Measurements from ENCODE around the gene SLC7A6. TPM values are rescaled to one million over a fixed set of nuclear protein-coding genes. Genes with fewer than 3 reads are reported as not detected.
A peak's percentile ranks its signal among the peaks of the same experiment; 100 is the strongest.

The SLC7A6 gene
- total and polyA plus RNA-seq, 2 of the 13 experiments (the other 11 are each of a cell fraction or from before 2014, with no cell fraction given) = 35.8 to 70.8 TPM

- TF ChIP-seq ZNF350 (CRISPR knock-in tag; IDR thresholded peaks at IDR 0.05; ENCODE audit: borderline replicate concordance, low read depth) (peak; percentile 99), ZNF660 (CRISPR knock-in tag; IDR thresholded peaks at IDR 0.05; ENCODE audit: borderline replicate concordance, low read depth) (peak; percentile 95; the same call in 1 of the 2 replicates), ZBTB14 (CRISPR knock-in tag; IDR thresholded peaks at IDR 0.05) (peak; percentile 76), HNF1A (IDR thresholded peaks at IDR 0.05; ENCODE audit: low read depth) (0 out of 2 replicates have a peak, but pooled peaks have one; percentile 35), HNF1A (CRISPR knock-in tag; IDR thresholded peaks at IDR 0.05; ENCODE audit: borderline replicate concordance) (peak; percentile 89), KLF6 (CRISPR knock-in tag; IDR thresholded peaks at IDR 0.05) (peak; percentile 100), ZNF354B (CRISPR knock-in tag; IDR thresholded peaks at IDR 0.05) (peak; percentile 98; the same call in 1 of the 2 replicates), SMARCE1 (IDR thresholded peaks at IDR 0.05; ENCODE audit: borderline replicate concordance) (no peak), ZNF431 (CRISPR knock-in tag; IDR thresholded peaks at IDR 0.05; ENCODE audit: borderline replicate concordance, low read depth) (peak; percentile 96), GRHL1 (CRISPR knock-in tag; conservative IDR thresholded peaks at IDR 0.05) (peak; percentile 89), SAFB2 (CRISPR knock-in tag; IDR thresholded peaks at IDR 0.05; ENCODE audit: borderline replicate concordance, low read depth) (no peak; the same call in 1 of the 2 replicates), HES4 (CRISPR knock-in tag; IDR thresholded peaks at IDR 0.05; ENCODE audit: borderline replicate concordance) (peak; percentile 100), GABPA (IDR thresholded peaks at IDR 0.05; ENCODE audit: low read depth, low read length) (no peak), GABPA (CRISPR knock-in tag; IDR thresholded peaks at IDR 0.05; ENCODE audit: low read depth) (peak; percentile 82), KLF12 (CRISPR knock-in tag; IDR thresholded peaks at IDR 0.05; ENCODE audit: borderline replicate concordance) (peak; percentile 99), ZNF598 (CRISPR knock-in tag; IDR thresholded peaks at IDR 0.05; ENCODE audit: borderline replicate concordance) (peak; percentile 98; the same call in 1 of the 2 replicates), ZBTB8A (CRISPR knock-in tag; IDR thresholded peaks at IDR 0.05; ENCODE audit: borderline replicate concordance, low read depth) (no peak; the same call in 1 of the 2 replicates), IKZF1 (IDR thresholded peaks at IDR 0.05) (no peak), ZNF510 (CRISPR knock-in tag; IDR thresholded peaks at IDR 0.05; ENCODE audit: low read depth) (peak; percentile 100), MAX (IDR thresholded peaks at IDR 0.05) (peak; percentile 100), NFRKB (IDR thresholded peaks at IDR 0.05) (no peak), CEBPB (IDR thresholded peaks at IDR 0.05; ENCODE audit: borderline replicate concordance, low read depth, low read length) (no peak), CAMTA2 (CRISPR knock-in tag; IDR thresholded peaks at IDR 0.05; ENCODE audit: borderline replicate concordance) (0 out of 2 replicates have a peak, but pooled peaks have one; percentile 76), HNF4A (CRISPR knock-in tag; IDR thresholded peaks at IDR 0.05) (peak; percentile 49; the same call in 1 of the 2 replicates)
Observed at GRCh38 chr16:68310774-68311511, 46.6 kb downstream of the SLC7A6 start, which contains the start of the genes PRMT7 and SLC7A6OS (continued).
